SJSA1 (cell line): ENCODE results near the gene DNAH1. TPM values are rescaled to one million over a fixed set of nuclear protein-coding genes. Genes with fewer than 3 reads are reported as not detected.

Experiments
- DNase-seq, 2 experiments: peaks; one replicate each; pipeline ENCODE4 v3.0.0-alpha.2; 2015 to 2020; ENCODE audit warnings: low spot score in 2 of 2, low read depth in 1 of 2
- H3K27ac ChIP-seq: fragments of 250-450 bp; sonication (Bioruptor Pico); 2 replicates; pipeline ENCODE4 v1.5.1; 2020; ENCODE audit warnings: mild to moderate bottlenecking, moderate library complexity
- H3K27me3 ChIP-seq: fragments of 250-450 bp; sonication (Bioruptor Pico); replicated peaks from 2 replicates; pipeline ENCODE4 v1.5.1; 2020; ENCODE audit warnings: mild to moderate bottlenecking, moderate library complexity
- H3K36me3 ChIP-seq: fragments of 250-450 bp; sonication (Bioruptor Pico); 2 replicates; pipeline ENCODE4 v1.5.1; 2020; ENCODE audit warnings: mild to moderate bottlenecking
- H3K4me1 ChIP-seq: fragments of 250-450 bp; sonication (Bioruptor Pico); replicated peaks from 2 replicates; pipeline ENCODE4 v1.6.1; 2021; ENCODE audit warnings: mild to moderate bottlenecking
- H3K4me3 ChIP-seq: fragments of 250-450 bp; sonication (Bioruptor Pico); 2 replicates; pipeline ENCODE4 v1.5.1; 2020; ENCODE audit warnings: mild to moderate bottlenecking
- H3K9me3 ChIP-seq: fragments of 250-450 bp; sonication (Bioruptor Pico); replicated peaks from 2 replicates; pipeline ENCODE4 v1.5.1; 2020; ENCODE audit warnings: mild to moderate bottlenecking
- total RNA-seq: library from RNA; depleted of rRNA; stranded (reverse); fragments of >200 nt; shearing (Covaris generic); gene quantifications from 2 replicates; pipeline ENCODE4 v1.2.3, GENCODE V29; 2014

DNAH1 gene
- total RNA-seq, 1 experiment from 2014 or later, result 1.1 TPM

DNA sequence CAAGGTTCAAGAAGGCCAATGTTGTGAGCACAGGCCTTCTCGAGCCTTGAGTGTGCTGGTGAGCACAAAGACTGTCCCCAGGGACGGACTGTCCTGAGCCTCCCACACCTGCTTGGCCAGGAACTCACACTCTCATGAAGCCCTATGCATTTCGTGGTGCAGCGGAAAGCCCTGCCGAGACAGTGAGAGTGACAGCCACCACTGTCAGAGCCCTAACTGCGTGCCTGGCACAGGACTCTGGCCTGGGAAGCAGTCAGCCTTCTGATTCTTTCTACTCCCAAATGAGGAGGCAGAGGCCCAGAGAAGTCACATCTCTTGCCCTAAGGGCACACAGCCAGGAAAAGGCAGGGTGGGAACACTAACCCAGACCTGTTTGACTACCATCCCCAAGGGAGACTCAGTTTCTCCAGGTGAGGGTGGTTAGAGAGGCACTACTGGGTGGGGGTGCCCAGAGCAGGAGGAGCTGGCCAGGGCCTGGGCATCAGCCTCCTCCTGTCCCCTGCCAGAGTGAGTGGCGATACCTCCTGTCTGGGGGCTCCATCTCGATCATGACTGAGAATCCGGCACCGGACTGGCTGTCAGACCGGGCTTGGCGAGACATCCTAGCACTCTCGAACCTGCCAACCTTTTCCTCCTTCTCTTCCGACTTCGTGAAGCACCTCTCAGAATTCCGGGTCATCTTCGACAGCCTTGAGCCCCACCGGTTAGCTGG, 78.0 kb downstream of the DNAH1 start:
- no peaks in the 10 kb centered on the region for H3K36me3 ChIP-seq
- peaks cover 7% of the 10 kb centered on the region; the same call in 1 of the 2 replicates for H3K4me1 ChIP-seq
- H3K27me3 ChIP-seq, result no peaks in the 10 kb centered on the region
- DNase-seq, result no peak
- no peaks in the 10 kb centered on the region for H3K9me3 ChIP-seq
- no peak overlapping the region for H3K4me3 ChIP-seq
- H3K27ac ChIP-seq, result no peak overlapping the region

DNA sequence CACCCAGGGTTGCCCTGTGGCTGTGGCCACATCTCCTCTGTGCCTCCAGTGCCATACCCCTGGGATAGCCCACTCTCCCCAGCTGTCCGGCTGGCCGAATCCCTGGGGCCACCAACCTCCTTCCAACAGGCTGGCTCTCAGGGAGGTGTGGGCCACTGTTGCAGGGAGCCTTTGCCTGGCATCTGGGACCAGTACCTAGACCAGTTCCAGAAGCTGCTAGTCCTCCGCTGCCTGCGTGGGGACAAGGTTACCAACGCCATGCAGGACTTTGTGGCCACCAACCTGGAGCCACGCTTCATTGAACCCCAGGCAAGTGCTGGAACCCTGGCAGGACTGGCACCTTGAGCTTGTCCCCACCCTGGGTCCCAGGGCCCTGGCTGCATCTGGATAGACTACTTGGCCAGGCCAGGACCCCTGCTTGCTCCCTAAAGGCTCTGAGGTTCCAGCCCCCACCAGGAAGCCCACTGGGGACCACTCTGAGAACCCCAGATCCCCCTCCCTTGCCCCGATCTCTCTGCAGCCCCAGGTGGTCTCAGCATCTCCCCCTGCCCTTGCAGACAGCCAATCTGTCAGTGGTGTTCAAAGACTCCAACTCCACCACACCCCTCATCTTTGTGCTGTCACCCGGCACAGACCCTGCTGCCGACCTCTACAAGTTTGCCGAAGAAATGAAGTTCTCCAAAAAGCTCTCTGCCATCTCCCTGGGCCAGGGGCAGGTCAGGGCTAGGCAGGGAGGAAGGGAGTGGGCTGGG, 78.8 kb downstream of the DNAH1 start:
- Histone ChIP-seq H3K27me3 (no peaks in the 10 kb centered on the region), H3K36me3 (no peaks in the 10 kb centered on the region)
- no peak for DNase-seq

DNA sequence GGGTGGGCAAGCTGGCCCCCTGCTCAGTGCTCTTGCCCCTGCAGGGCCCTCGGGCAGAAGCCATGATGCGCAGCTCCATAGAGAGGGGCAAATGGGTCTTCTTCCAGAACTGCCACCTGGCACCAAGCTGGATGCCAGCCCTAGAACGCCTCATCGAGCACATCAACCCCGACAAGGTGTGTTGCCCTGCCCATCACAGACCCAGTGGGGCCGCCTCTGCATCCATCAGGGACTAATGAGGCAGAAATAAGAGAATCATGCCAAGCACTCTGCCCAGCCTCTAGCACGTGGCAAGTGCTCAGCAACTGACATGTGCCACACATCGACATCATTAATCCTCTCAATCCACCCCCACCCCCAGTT, 79.4 kb downstream of the DNAH1 start:
- no peak for DNase-seq

More for the DNA sequence above, 78.8 kb downstream of the DNAH1 start:
- H3K9me3 ChIP-seq, result no peaks in the 10 kb centered on the region
- H3K27ac ChIP-seq, result no peak overlapping the region
- peaks cover 7% of the 10 kb centered on the region; the same call in 1 of the 2 replicates for H3K4me1 ChIP-seq
- no peak overlapping the region for H3K4me3 ChIP-seq

DNA sequence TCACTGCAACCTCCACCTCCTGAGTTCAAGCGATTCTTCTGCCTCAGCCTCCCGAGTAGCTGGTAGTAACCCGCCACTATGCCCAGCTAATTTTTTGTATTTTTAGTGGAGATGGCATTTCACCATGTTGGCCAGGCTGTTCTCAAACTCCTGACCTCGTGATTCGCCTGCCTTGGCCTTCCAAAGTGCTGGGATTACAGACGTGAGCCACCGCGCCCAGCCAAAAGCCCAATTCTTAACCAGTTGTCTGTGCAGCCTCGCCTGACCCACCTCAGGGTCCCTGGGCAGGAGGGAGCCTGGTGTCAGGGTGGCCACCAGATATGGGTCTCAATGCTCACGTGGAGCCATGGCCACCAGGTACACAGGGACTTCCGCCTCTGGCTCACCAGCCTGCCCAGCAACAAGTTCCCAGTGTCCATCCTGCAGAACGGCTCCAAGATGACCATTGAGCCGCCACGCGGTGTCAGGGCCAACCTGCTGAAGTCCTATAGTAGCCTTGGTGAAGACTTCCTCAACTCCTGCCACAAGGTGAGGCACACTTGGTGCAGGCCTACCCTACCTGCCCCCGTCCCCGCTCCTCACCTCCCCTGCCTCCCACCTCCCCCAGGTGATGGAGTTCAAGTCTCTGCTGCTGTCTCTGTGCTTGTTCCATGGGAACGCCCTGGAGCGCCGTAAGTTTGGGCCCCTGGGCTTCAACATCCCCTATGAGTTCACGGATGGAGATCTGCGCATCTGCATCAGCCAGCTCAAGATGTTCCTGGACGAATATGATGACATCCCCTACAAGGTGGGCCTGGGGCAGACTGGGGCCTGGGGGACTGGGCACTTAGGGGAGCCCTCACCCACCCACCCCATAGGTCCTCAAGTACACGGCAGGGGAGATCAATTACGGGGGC, 80.1 kb downstream of the DNAH1 start:
- no peak overlapping the region for H3K4me3 ChIP-seq
- DNase-seq, result no peak
- peaks cover 7% of the 10 kb centered on the region; the same call in 1 of the 2 replicates for H3K4me1 ChIP-seq
- no peaks in the 10 kb centered on the region for H3K27me3 ChIP-seq
- H3K9me3 ChIP-seq, result no peaks in the 10 kb centered on the region
- H3K27ac ChIP-seq, result no peak overlapping the region
- H3K36me3 ChIP-seq, result peaks cover 11% of the 10 kb centered on the region

More for the DNA sequence above, 79.4 kb downstream of the DNAH1 start:
- Histone ChIP-seq H3K27me3 (no peaks in the 10 kb centered on the region), H3K4me3 (no peak overlapping the region), H3K9me3 (no peaks in the 10 kb centered on the region), H3K36me3 (peaks cover 3% of the 10 kb centered on the region; the same call in 1 of the 2 replicates), H3K4me1 (peaks cover 7% of the 10 kb centered on the region; the same call in 1 of the 2 replicates), H3K27ac (no peak overlapping the region)

DNA sequence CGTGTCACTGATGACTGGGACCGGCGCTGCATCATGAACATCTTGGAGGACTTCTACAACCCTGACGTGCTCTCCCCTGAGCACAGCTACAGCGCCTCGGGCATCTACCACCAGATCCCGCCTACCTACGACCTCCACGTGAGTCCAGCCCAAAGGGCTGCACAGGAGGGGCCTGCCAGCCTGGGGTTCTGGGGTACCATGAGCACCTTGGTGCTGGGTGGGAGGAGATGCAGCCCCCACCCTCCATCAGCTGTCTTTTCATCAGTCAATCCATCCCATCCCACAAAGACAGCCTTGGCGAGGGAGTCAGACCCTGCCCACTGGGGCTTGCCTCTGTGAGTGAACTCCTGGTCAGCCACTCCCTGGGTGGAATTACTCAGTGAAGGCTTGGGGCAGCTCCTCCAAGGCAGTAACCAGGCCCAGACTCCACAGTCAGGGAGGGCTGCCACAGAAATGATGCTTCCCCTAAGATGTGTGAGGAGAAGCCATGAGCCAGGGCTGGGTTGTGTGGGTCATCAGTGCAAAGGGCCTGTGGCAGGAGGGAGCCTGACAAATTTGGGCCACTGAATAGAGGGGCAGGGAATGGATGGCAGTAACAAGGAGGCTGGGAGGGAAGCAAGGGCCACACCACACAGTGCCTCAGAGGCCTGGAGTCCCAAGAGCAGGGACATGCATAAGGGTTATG, 80.9 kb downstream of the DNAH1 start:
- Histone ChIP-seq H3K4me3 (no peak overlapping the region), H3K4me1 (peaks cover 7% of the 10 kb centered on the region; the same call in 1 of the 2 replicates), H3K27me3 (no peaks in the 10 kb centered on the region), H3K27ac (no peak overlapping the region), H3K9me3 (no peaks in the 10 kb centered on the region), H3K36me3 (peaks cover 19% of the 10 kb centered on the region)
- DNase-seq, result no peak

DNA sequence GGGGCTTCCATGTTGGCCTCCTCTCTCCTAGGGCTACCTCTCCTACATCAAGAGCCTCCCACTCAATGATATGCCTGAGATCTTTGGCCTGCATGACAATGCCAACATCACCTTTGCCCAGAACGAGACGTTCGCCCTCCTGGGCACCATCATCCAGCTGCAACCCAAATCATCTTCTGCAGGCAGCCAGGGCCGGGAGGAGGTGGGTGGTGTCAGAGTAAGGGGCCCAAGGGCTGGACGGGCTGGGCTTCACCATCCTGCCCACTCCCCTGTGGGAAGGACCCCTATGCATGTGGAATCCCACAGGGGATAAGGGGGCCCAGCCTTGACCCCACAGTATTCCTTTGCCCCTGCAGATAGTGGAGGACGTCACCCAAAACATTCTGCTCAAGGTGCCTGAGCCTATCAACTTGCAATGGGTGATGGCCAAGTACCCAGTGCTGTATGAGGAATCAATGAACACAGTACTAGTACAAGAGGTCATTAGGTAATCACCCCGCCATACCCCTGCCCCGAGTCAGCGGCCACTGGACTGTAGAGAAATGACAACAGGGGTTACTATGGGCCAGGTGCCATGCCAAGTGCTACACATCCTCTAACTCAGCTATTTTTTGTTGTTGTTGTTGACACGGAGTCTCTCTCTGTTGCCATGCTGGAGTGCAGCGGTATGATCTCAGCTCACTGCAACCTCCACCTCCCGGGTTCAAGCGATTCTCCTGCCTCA, 81.7 kb downstream of the DNAH1 start:
- no peak overlapping the region for H3K4me3 ChIP-seq
- H3K36me3 ChIP-seq, result peaks cover 27% of the 10 kb centered on the region
- no peaks in the 10 kb centered on the region for H3K9me3 ChIP-seq
- DNase-seq, result no peak
- no peak overlapping the region for H3K27ac ChIP-seq
- no peaks in the 10 kb centered on the region for H3K27me3 ChIP-seq
- H3K4me1 ChIP-seq, result peaks cover 7% of the 10 kb centered on the region; the same call in 1 of the 2 replicates

DNA sequence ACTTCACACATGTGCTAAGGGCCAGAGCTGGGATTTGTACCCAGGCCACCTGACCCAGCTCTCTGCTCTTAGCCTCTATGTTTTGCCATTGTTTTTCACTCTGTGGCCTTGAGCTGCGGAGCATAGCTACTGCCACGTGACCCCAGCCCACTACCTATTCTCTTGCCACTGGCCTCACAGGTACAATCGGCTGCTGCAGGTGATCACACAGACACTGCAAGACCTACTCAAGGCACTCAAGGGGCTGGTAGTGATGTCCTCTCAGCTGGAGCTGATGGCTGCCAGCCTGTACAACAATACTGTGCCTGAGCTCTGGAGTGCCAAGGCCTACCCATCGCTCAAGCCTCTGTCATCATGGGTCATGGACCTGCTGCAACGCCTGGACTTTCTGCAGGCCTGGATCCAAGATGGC, 82.6 kb downstream of the DNAH1 start:
- DNase-seq, result no peak
- H3K27ac ChIP-seq, result no peak overlapping the region
- no peak overlapping the region for H3K4me3 ChIP-seq
- H3K4me1 ChIP-seq, result peaks cover 2% of the 10 kb centered on the region; the same call in 1 of the 2 replicates
- no peaks in the 10 kb centered on the region for H3K27me3 ChIP-seq
- H3K36me3 ChIP-seq, result peaks cover 35% of the 10 kb centered on the region
- H3K9me3 ChIP-seq, result no peaks in the 10 kb centered on the region

DNA sequence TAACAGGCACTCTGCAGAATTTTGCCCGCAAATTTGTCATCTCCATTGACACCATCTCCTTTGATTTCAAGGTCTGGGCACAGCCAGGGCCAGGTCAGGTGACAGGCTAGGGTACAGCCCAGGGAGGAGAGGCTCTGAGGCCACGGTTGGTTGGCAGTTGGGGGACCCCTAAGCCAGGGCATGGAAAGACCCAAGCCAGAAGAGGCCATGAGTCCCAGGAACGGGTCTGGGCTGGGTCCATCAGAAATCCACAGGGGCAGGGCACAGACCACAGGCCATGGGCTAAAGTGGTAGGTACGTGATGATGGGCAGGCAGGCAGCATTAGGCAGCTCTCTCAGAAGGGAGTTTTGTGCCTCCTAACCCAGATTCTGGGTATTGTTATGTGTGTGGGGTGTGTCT, 83.0 kb downstream of the DNAH1 start:
- H3K27ac ChIP-seq, result no peak overlapping the region
- no peaks in the 10 kb centered on the region for H3K9me3 ChIP-seq
- H3K36me3 ChIP-seq, result peaks cover 40% of the 10 kb centered on the region
- H3K27me3 ChIP-seq, result no peaks in the 10 kb centered on the region
- no peaks in the 10 kb centered on the region for H3K4me1 ChIP-seq
- no peak overlapping the region for H3K4me3 ChIP-seq
- DNase-seq, result no peak

DNA sequence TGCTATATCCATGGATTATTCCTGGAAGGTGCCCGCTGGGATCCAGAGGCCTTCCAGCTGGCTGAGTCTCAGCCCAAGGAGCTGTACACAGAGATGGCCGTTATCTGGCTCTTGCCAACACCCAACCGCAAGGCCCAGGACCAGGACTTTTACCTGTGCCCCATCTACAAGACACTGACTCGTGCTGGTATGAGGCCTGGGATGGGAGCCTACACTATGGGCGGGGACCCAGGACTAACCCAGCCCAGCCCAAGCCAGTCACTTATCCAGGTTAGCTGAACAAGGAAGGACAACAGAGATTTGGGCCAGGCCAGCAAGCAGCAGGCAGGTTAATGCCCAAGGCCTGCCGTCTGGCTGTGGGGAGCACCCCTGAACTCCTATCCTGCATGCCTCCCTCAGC, 83.5 kb downstream of the DNAH1 start:
- Histone ChIP-seq H3K36me3 (peaks cover 44% of the 10 kb centered on the region), H3K9me3 (no peaks in the 10 kb centered on the region), H3K4me1 (no peaks in the 10 kb centered on the region), H3K27ac (no peak overlapping the region), H3K27me3 (no peaks in the 10 kb centered on the region), H3K4me3 (no peak overlapping the region)
- DNase-seq, result no peak

DNA sequence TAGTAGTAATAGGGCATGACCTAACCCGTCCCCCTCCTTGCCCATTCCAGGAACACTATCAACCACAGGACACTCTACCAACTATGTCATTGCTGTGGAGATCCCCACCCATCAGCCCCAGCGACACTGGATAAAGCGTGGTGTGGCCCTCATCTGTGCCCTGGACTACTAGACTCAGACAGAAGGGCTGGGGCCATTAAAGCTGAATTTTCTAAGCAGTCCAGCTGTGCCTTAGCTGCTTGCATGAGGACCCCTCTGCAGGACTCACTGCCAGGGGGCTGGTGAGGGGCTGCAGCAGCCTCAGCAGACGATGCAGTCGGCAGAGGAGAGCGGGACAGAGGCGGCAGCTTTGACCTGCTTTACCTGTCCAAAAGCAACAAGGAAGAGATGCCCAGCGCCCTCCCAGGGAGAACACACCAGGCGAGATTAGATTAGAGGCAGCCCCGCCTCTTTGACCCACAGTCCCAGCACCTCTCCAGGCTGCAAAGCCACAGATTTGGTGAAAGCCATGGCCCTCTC, 84.2 kb downstream of the DNAH1 start:
- Histone ChIP-seq H3K9me3 (no peaks in the 10 kb centered on the region), H3K36me3 (peaks cover 50% of the 10 kb centered on the region), H3K27ac (no peak overlapping the region), H3K27me3 (no peaks in the 10 kb centered on the region), H3K4me3 (no peak overlapping the region), H3K4me1 (no peaks in the 10 kb centered on the region)
- DNase-seq, result no peak

DNA sequence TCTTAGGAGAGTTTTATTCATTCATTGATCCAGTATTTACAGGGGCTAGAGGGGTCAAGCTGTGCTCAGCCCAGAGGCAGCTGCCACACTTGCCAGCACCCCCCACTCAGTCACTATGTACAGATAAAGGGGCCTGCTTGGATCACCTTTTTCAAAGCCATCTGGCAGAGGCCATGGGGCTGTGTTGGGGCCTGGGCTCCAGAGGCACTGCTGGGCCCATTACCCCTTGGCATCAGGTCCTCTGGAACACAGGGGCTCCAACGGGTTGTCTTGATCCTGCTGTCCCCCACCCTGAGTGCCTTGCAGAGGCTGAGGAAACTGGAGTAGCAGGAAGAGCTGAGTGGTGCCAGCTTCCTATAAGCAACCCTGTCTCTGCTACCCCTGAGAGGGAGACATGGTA, 84.9 kb downstream of the DNAH1 start:
- Histone ChIP-seq H3K9me3 (no peaks in the 10 kb centered on the region), H3K4me1 (no peaks in the 10 kb centered on the region), H3K36me3 (peaks cover 56% of the 10 kb centered on the region), H3K27me3 (no peaks in the 10 kb centered on the region), H3K27ac (no peak overlapping the region), H3K4me3 (no peak overlapping the region)
- DNase-seq, result no peak

DNA sequence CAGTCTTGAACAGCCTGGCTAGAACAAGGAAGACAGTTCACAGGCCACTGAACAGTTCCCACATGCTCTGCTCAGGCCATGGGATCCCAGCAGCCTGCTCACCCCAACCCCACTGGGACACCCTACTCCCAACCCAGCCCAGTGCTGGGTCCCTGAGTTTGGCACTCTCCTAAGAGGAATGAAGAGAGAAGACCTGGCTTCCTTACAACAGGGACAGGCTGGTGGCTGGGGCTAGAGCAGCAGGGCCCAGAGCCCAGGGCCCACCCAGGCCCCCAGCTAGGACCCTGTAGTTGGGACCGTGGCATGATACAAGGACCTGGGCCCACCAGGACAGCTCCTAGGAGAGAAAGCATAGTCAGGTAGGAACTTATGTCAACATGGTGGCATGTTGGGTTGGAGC, 85.4 kb downstream of the DNAH1 start:
- no peak for DNase-seq
- Histone ChIP-seq H3K4me1 (no peaks in the 10 kb centered on the region), H3K36me3 (peaks cover 62% of the 10 kb centered on the region)

More for the DNA sequence above, 85.4 kb downstream of the DNAH1 start:
- Histone ChIP-seq H3K27me3 (no peaks in the 10 kb centered on the region), H3K4me3 (no peak overlapping the region), H3K9me3 (no peaks in the 10 kb centered on the region), H3K27ac (no peak overlapping the region)
